H9 (cell line): ENCODE results near the gene RBMS3. TPM values are rescaled to one million over a fixed set of nuclear protein-coding genes. Genes with fewer than 3 reads are reported as not detected.

Source experiments
- DNase-seq: peaks from one replicate; pipeline ENCODE4 v3.0.0-alpha.2; 2017
- H2AFZ ChIP-seq: one replicate; pipeline ENCODE4 v1.6.1; 2013; ENCODE audit warnings: mild to moderate bottlenecking, low read length, control low read depth, moderate library complexity
- H2AK5ac ChIP-seq: 2 replicates; pipeline ENCODE4 v1.6.1; 2013; ENCODE audit warnings: low read length, control low read depth, mixed read lengths; ENCODE audit not compliant: insufficient read length
- H2BK120ac ChIP-seq: one replicate; pipeline ENCODE4 v1.6.1; 2013; ENCODE audit warnings: low read depth, mild to moderate bottlenecking, low read length, control low read depth, inconsistent platforms; ENCODE audit not compliant: poor library complexity, severe bottlenecking
- H2BK12ac ChIP-seq: 2 replicates; pipeline ENCODE4 v1.6.1; 2013; ENCODE audit warnings: low read length, control low read depth, mixed read lengths, low read depth; ENCODE audit not compliant: insufficient read length
- H2BK15ac ChIP-seq: 2 replicates; pipeline ENCODE4 v1.6.1; 2013; ENCODE audit warnings: low read depth, low read length, control low read depth
- H2BK20ac ChIP-seq: one replicate; pipeline ENCODE4 v1.6.1; 2013; ENCODE audit warnings: low read depth, mild to moderate bottlenecking, low read length, control low read depth, inconsistent platforms; ENCODE audit not compliant: poor library complexity, severe bottlenecking
- H2BK5ac ChIP-seq: 2 replicates; pipeline ENCODE4 v1.6.1; 2013; ENCODE audit warnings: low read length, control low read depth, mixed read lengths; ENCODE audit not compliant: insufficient read length
- H3K14ac ChIP-seq: 2 replicates; pipeline ENCODE4 v1.6.1; 2013; ENCODE audit warnings: low read length, control low read depth; ENCODE audit not compliant: insufficient read depth
- H3K18ac ChIP-seq: 2 replicates; pipeline ENCODE4 v1.6.1; 2013; ENCODE audit warnings: low read depth, mild to moderate bottlenecking, mixed read lengths, low read length, control low read depth; ENCODE audit not compliant: insufficient read length
- H3K23ac ChIP-seq: 2 replicates; pipeline ENCODE4 v1.6.1; 2013; ENCODE audit warnings: low read length, control low read depth, mixed read lengths, low read depth; ENCODE audit not compliant: insufficient read length
- H3K23me2 ChIP-seq: 2 replicates; pipeline ENCODE4 v1.6.1; 2013; ENCODE audit warnings: low read depth, mild to moderate bottlenecking, mixed read lengths, low read length, control low read depth; ENCODE audit not compliant: insufficient read length, poor library complexity, severe bottlenecking
- H3K27ac ChIP-seq: 2 replicates; pipeline ENCODE4 v1.5.1; 2013; ENCODE audit warnings: low read length, control low read depth, mixed read lengths, low read depth; ENCODE audit not compliant: insufficient read length
- H3K27me3 ChIP-seq: 2 replicates; pipeline ENCODE4 v1.6.1; 2013; ENCODE audit warnings: low read length, control low read depth, inconsistent platforms; ENCODE audit not compliant: insufficient read depth
- H3K4ac ChIP-seq: 2 replicates; pipeline ENCODE4 v1.6.1; 2013; ENCODE audit warnings: low read depth, mild to moderate bottlenecking, control low read depth, inconsistent platforms, low read length, moderate library complexity
- H3K4me1 ChIP-seq: 2 replicates; pipeline ENCODE4 v1.6.1; 2013; ENCODE audit warnings: low read length, control low read depth, inconsistent platforms; ENCODE audit not compliant: insufficient read depth
- H3K4me2 ChIP-seq: 2 replicates; pipeline ENCODE4 v1.6.1; 2013; ENCODE audit warnings: low read length, control low read depth, mixed read lengths; ENCODE audit not compliant: insufficient read length, insufficient read depth
- H3K56ac ChIP-seq: 2 replicates; pipeline ENCODE4 v1.6.1; 2013; ENCODE audit warnings: low read depth, mild to moderate bottlenecking, mixed read lengths, low read length, control low read depth; ENCODE audit not compliant: insufficient read length
- H3K79me1 ChIP-seq: 2 replicates; pipeline ENCODE4 v1.6.1; 2013; ENCODE audit warnings: low read depth, mild to moderate bottlenecking, moderate library complexity, low read length, control low read depth, inconsistent platforms; ENCODE audit not compliant: insufficient read depth, poor library complexity, severe bottlenecking
- H3K79me2 ChIP-seq: 2 replicates; pipeline ENCODE4 v1.6.1; 2013; ENCODE audit warnings: low read length, control low read depth, inconsistent platforms; ENCODE audit not compliant: insufficient read depth
- H3K9ac ChIP-seq: 2 replicates; pipeline ENCODE4 v1.6.1; 2013; ENCODE audit warnings: low read length, control low read depth, mixed read lengths; ENCODE audit not compliant: insufficient read length; ENCODE audit errors: extremely low read depth
- H3K9me3 ChIP-seq: one replicate; pipeline ENCODE4 v1.6.1; 2013; ENCODE audit warnings: low read depth, low read length, inconsistent platforms; ENCODE audit not compliant: control insufficient read depth
- H3T11ph ChIP-seq: one replicate; pipeline ENCODE4 v1.6.1; 2013; ENCODE audit warnings: mild to moderate bottlenecking, low read length, control low read depth, inconsistent platforms
- H4K20me1 ChIP-seq: one replicate; pipeline ENCODE4 v1.6.1; 2013; ENCODE audit not compliant: control insufficient read depth, insufficient read length, insufficient read depth
- H4K5ac ChIP-seq: 2 replicates; pipeline ENCODE4 v1.6.1; 2013; ENCODE audit warnings: low read depth, mild to moderate bottlenecking, mixed read lengths, low read length, control low read depth; ENCODE audit not compliant: insufficient read length
- H4K8ac ChIP-seq: replicated peaks from 2 replicates; pipeline ENCODE4 v1.6.1; 2013; ENCODE audit warnings: low read length, control low read depth, mixed read lengths, low read depth; ENCODE audit not compliant: insufficient read length
- H4K91ac ChIP-seq: 2 replicates; pipeline ENCODE4 v1.6.1; 2013; ENCODE audit warnings: low read depth, mild to moderate bottlenecking, moderate library complexity, mixed read lengths, low read length, control low read depth; ENCODE audit not compliant: insufficient read length
- H3K27ac Mint-ChIP-seq, 3 experiments: 2 replicates in 2 of 3; 3 replicates in 1 of 3; pipeline ENCODE4 v1.8.0; 2020 to 2021; ENCODE audit warnings: mixed read lengths in 3 of 3, mild to moderate bottlenecking in 1 of 3, moderate library complexity in 1 of 3
- H3K27me3 Mint-ChIP-seq: 2 replicates; pipeline ENCODE4 v1.8.0; 2021; ENCODE audit warnings: low read depth, mild to moderate bottlenecking, moderate library complexity, mixed read lengths
- H3K36me3 Mint-ChIP-seq, 3 experiments: 2 replicates in 2 of 3; 3 replicates in 1 of 3; pipeline ENCODE4 v1.8.0; 2020 to 2021; ENCODE audit warnings: low read depth in 3 of 3, mixed read lengths in 3 of 3; ENCODE audit not compliant: insufficient read depth in 1 of 3
- H3K4me1 Mint-ChIP-seq, 2 experiments: 2 replicates each; pipeline ENCODE4 v1.8.0; 2020; ENCODE audit warnings: mixed read lengths in 2 of 2
- H3K4me3 Mint-ChIP-seq, 2 experiments: 2 replicates in 1 of 2; 3 replicates in 1 of 2; pipeline ENCODE4 v1.8.0; 2020 to 2021; ENCODE audit warnings: mild to moderate bottlenecking in 2 of 2, mixed read lengths in 2 of 2, moderate library complexity in 1 of 2
- H3K9me3 Mint-ChIP-seq, 2 experiments: 2 replicates in 1 of 2; 3 replicates in 1 of 2; pipeline ENCODE4 v1.8.0; 2020; ENCODE audit warnings: mild to moderate bottlenecking in 2 of 2, mixed read lengths in 2 of 2, moderate library complexity in 1 of 2
- WGBS: extraction: QIAGEN DNeasy Blood & Tissue Kit; methylation state at CpG from one replicate; pipeline ENCODE4 v1.1.7; 2013; ENCODE audit warnings: missing lambda C conversion rate, low lambda C conversion rate, mixed read lengths; ENCODE audit not compliant: insufficient read length; ENCODE audit errors: extremely low coverage; 5-methylcytosine and 5-hydroxymethylcytosine counted together
- total RNA-seq: library from RNA; stranded (reverse); gene quantifications from 2 replicates; pipeline ENCODE4 v1.2.1, GENCODE V29; 2021
- TF ChIP-seq, protein P1 (sequence below): fragments of 200-600 bp; sonication (generic); conservative IDR thresholded peaks from 3 replicates; pipeline ENCODE4 v1.8.0; 2021; ENCODE audit warnings: antibody characterized with exemption, mild to moderate bottlenecking

RBMS3 gene
- total RNA-seq, 1 experiment from 2014 or later, result 8.1 TPM

DNA sequence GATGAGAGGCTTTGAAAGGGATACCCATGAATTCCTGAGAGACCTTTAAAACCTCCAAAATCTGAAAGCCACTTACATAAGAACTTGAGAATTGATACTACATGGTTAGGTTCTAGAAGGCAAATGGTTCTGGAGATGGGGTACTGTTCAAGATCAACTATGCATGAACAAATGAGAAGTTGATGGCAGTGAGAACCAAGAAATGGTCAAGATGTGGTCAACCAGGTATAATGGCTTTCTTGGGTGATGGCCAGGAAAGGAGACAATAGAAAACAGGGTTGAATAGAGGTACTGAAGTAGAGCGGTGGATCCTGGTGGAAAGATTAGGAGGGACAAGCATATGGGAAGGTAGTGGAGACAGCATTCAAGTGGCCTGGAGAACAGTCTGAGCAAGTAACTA lies 200.4 kb downstream of the RBMS3 start:
- Mint-ChIP-seq H3K27me3 (no peaks in the 10 kb centered on the region), H3K27ac (no peak overlapping the region), H3K4me3 (no peak overlapping the region), H3K36me3 (no peaks in the 10 kb centered on the region; a peak in 1 of 7 replicates), H3K9me3 (no peaks in the 10 kb centered on the region), H3K4me1 (peaks cover 12 to 18% of the 10 kb centered on the region in 2 experiments)
- H3K9me3 ChIP-seq, result no peaks in the 10 kb centered on the region
- no peak overlapping the region for H2BK15ac ChIP-seq
- H2BK120ac ChIP-seq, result no peak overlapping the region
- H2BK12ac ChIP-seq, result no peak overlapping the region
- H4K8ac ChIP-seq, result no peak overlapping the region
- no peak overlapping the region for H3K18ac ChIP-seq
- H2BK5ac ChIP-seq, result no peak overlapping the region
- no peak overlapping the region for H2AFZ ChIP-seq
- TF ChIP-seq, protein P1, sequence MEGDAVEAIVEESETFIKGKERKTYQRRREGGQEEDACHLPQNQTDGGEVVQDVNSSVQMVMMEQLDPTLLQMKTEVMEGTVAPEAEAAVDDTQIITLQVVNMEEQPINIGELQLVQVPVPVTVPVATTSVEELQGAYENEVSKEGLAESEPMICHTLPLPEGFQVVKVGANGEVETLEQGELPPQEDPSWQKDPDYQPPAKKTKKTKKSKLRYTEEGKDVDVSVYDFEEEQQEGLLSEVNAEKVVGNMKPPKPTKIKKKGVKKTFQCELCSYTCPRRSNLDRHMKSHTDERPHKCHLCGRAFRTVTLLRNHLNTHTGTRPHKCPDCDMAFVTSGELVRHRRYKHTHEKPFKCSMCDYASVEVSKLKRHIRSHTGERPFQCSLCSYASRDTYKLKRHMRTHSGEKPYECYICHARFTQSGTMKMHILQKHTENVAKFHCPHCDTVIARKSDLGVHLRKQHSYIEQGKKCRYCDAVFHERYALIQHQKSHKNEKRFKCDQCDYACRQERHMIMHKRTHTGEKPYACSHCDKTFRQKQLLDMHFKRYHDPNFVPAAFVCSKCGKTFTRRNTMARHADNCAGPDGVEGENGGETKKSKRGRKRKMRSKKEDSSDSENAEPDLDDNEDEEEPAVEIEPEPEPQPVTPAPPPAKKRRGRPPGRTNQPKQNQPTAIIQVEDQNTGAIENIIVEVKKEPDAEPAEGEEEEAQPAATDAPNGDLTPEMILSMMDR, result no peak
- H3K79me1 ChIP-seq, result no peaks in the 10 kb centered on the region
- H3K27ac ChIP-seq, result no peak overlapping the region
- H4K91ac ChIP-seq, result no peak overlapping the region
- no peak overlapping the region for H3K4ac ChIP-seq
- DNase-seq, result no peak
- H3K4me2 ChIP-seq, result no peak overlapping the region
- H3K4me1 ChIP-seq, result no peaks in the 10 kb centered on the region; the same call in 1 of the 2 replicates
- no CpG with 5 or more reads among the region's 1 CpG for WGBS
- H3K23ac ChIP-seq, result no peak overlapping the region
- H3K23me2 ChIP-seq, result no peaks in the 10 kb centered on the region
- H2BK20ac ChIP-seq, result no peak overlapping the region
- H3K56ac ChIP-seq, result no peak overlapping the region
- H3K9ac ChIP-seq, result no peak overlapping the region
- no peak overlapping the region for H4K5ac ChIP-seq
- H3K79me2 ChIP-seq, result no peaks in the 10 kb centered on the region
- H4K20me1 ChIP-seq, result no peaks in the 10 kb centered on the region
- no peak overlapping the region for H3K14ac ChIP-seq
- H3T11ph ChIP-seq, result no peak overlapping the region
- no peaks in the 10 kb centered on the region for H3K27me3 ChIP-seq
- H2AK5ac ChIP-seq, result no peak overlapping the region
